Urothelium cell line (cell line): ENCODE results near the gene SLC2A4RG.
"Not testable (repeated sequence)": the region's sequence is repeated elsewhere in the genome, so short reads cannot be mapped to it uniquely, and the experiment has no call there.

ENCODE experiments used
- DNase-seq: peaks from one replicate; pipeline ENCODE4 v3.0.0; 2011; ENCODE audit warnings: low spot score, mixed read lengths
- FAIRE-seq: peaks from 2 replicates; lab custom pipeline; 2011; peaks lifted over from hg19 to GRCh38; lab: Jason Lieb, UNC

SLC2A4RG gene

GRCh38 chr20:63711085-63711645 is 28.4 kb upstream of the SLC2A4RG start:
- FAIRE-seq (no peak), DNase-seq (no peak)

- no peak for FAIRE-seq
- no peak for DNase-seq
Observed at GRCh38 chr20:63712191-63712590, 27.4 kb upstream of the SLC2A4RG start.

- no peak for FAIRE-seq
Observed at GRCh38 chr20:63714858-63715257, 24.7 kb upstream of the SLC2A4RG start.

GRCh38 chr20:63718996-63719395 is 20.6 kb upstream of the SLC2A4RG start:
- FAIRE-seq (no peak), DNase-seq (no peak)

More at GRCh38 chr20:63714858-63715257, 24.7 kb upstream of the SLC2A4RG start:
- DNase-seq, result no peak

GRCh38 chr20:63722967-63723622 is 16.5 kb upstream of the SLC2A4RG start:
- DNase-seq, FAIRE-seq: not testable (repeated sequence)

GRCh38 chr20:63730189-63730733 is 9.3 kb upstream of the SLC2A4RG start:
- FAIRE-seq, DNase-seq: not testable (repeated sequence)

- no peak for FAIRE-seq
- DNase-seq, result no peak
Observed at GRCh38 chr20:63731410-63731809, 8.2 kb upstream of the SLC2A4RG start.

- no peak for FAIRE-seq
Observed at GRCh38 chr20:63732118-63733095, 7.2 kb upstream of the SLC2A4RG start.

GRCh38 chr20:63733117-63733516 is 6.5 kb upstream of the SLC2A4RG start:
- FAIRE-seq (no peak), DNase-seq (no peak)

More at GRCh38 chr20:63732118-63733095, 7.2 kb upstream of the SLC2A4RG start:
- no peak for DNase-seq

GRCh38 chr20:63733579-63734081 is 5.9 kb upstream of the SLC2A4RG start:
- FAIRE-seq (no peak), DNase-seq (no peak)

GRCh38 chr20:63734111-63734945 is 5.2 kb upstream of the SLC2A4RG start:
- DNase-seq (no peak), FAIRE-seq (no peak)

GRCh38 chr20:63734946-63735858 is 4.4 kb upstream of the SLC2A4RG start:
- DNase-seq, result no peak
- FAIRE-seq, result no peak

- DNase-seq (no peak), FAIRE-seq (no peak)
Observed at GRCh38 chr20:63735859-63736718, 3.5 kb upstream of the SLC2A4RG start, which contains the start of gene LIME1. TSS of gene LIME1 (plus strand) at chr20:63736664. CDS start at chr20:63737550, 886 bp downstream.

GRCh38 chr20:63736893-63737694 is 2.5 kb upstream of the SLC2A4RG start:
- DNase-seq (no peak), FAIRE-seq (no peak)

GRCh38 chr20:63737695-63737944 is 2.0 kb upstream of the SLC2A4RG start:
- DNase-seq (no peak), FAIRE-seq (no peak)

- no peak for FAIRE-seq
- no peak for DNase-seq
Observed at GRCh38 chr20:63737945-63738686, 1.5 kb upstream of the SLC2A4RG start.

GRCh38 chr20:63738687-63739129 is 868 bp upstream of the SLC2A4RG start:
- no peak for FAIRE-seq
- no peak for DNase-seq
